Mesenchymal stem cell (in vitro differentiated cells and primary cell): ENCODE results near the gene NUMB. TPM values are rescaled to one million over a fixed set of nuclear protein-coding genes. Genes with fewer than 3 reads are reported as not detected.

Experiments
- DNase-seq: peaks from one replicate; pipeline ENCODE4 v3.0.0-alpha.2; 2013
- H2AFZ ChIP-seq: one replicate; pipeline ENCODE4 v1.6.1; 2013; ENCODE audit warnings: low read depth, mild to moderate bottlenecking, control low read depth, inconsistent platforms, low read length, moderate library complexity
- H2AK5ac ChIP-seq: 2 replicates; pipeline ENCODE4 v1.6.1; 2013; ENCODE audit warnings: low read length, moderate library complexity, mild to moderate bottlenecking, inconsistent platforms; ENCODE audit not compliant: severe bottlenecking
- H2BK120ac ChIP-seq: one replicate; pipeline ENCODE4 v1.6.1; 2013; ENCODE audit warnings: low read depth, mild to moderate bottlenecking, inconsistent platforms, low read length, moderate library complexity
- H2BK12ac ChIP-seq, 2 experiments: one replicate each; pipeline ENCODE4 v1.6.1; 2013; ENCODE audit warnings: inconsistent platforms in 2 of 2, low read length in 2 of 2, mild to moderate bottlenecking in 2 of 2, moderate library complexity in 2 of 2, control low read depth in 1 of 2
- H2BK15ac ChIP-seq: one replicate; pipeline ENCODE4 v1.6.1; 2013; ENCODE audit warnings: mild to moderate bottlenecking, low read depth, inconsistent platforms; ENCODE audit not compliant: poor library complexity, severe bottlenecking
- H2BK5ac ChIP-seq: 2 replicates; pipeline ENCODE4 v1.6.1; 2013; ENCODE audit warnings: low read depth, mild to moderate bottlenecking, low read length, control low read depth, inconsistent platforms; ENCODE audit not compliant: poor library complexity, severe bottlenecking
- H3K14ac ChIP-seq, 2 experiments: one replicate each; pipeline ENCODE4 v1.6.1; 2013; ENCODE audit warnings: inconsistent platforms in 2 of 2, low read length in 2 of 2, control low read depth in 1 of 2, mild to moderate bottlenecking in 1 of 2, moderate library complexity in 1 of 2
- H3K18ac ChIP-seq, 2 experiments: one replicate each; pipeline ENCODE4 v1.6.1; 2013; ENCODE audit warnings: inconsistent platforms in 2 of 2, low read length in 2 of 2, control low read depth in 1 of 2, low read depth in 1 of 2, mild to moderate bottlenecking in 1 of 2
- H3K23ac ChIP-seq, 2 experiments: one replicate each; pipeline ENCODE4 v1.6.1; 2013; ENCODE audit warnings: inconsistent platforms in 2 of 2, low read length in 2 of 2, mild to moderate bottlenecking in 2 of 2, moderate library complexity in 2 of 2, control low read depth in 1 of 2
- H3K27ac ChIP-seq: 2 replicates; pipeline ENCODE4 v1.5.1; 2013; ENCODE audit warnings: mild to moderate bottlenecking, moderate library complexity, low read length, control low read depth, inconsistent platforms; ENCODE audit not compliant: poor library complexity, severe bottlenecking
- H3K27me3 ChIP-seq, 2 experiments: 2 replicates each; pipeline versions ENCODE4 v1.6.1 to v1.7.0; 2013; ENCODE audit warnings: low read length in 2 of 2, mild to moderate bottlenecking in 2 of 2, moderate library complexity in 2 of 2, control low read depth in 1 of 2, inconsistent platforms in 1 of 2; ENCODE audit not compliant: control insufficient read depth in 1 of 2, insufficient read depth in 1 of 2
- H3K36me3 ChIP-seq, 2 experiments: 2 replicates each; pipeline versions ENCODE4 v1.6.1 to v1.7.0; 2013; ENCODE audit warnings: low read length in 2 of 2, control low read depth in 1 of 2, inconsistent platforms in 1 of 2, low read depth in 1 of 2, mild to moderate bottlenecking in 1 of 2; ENCODE audit not compliant: insufficient read depth in 2 of 2, control insufficient read depth in 1 of 2
- H3K4ac ChIP-seq, 2 experiments: one replicate each; pipeline ENCODE4 v1.6.1; 2013; ENCODE audit warnings: inconsistent platforms in 2 of 2, low read length in 2 of 2, mild to moderate bottlenecking in 2 of 2, moderate library complexity in 2 of 2, control low read depth in 1 of 2, low read depth in 1 of 2
- H3K4me1 ChIP-seq: 2 replicates; pipeline ENCODE4 v1.6.1; 2013; ENCODE audit warnings: low read depth, low read length, control low read depth; ENCODE audit not compliant: control insufficient read depth, insufficient read depth
- H3K4me2 ChIP-seq: 2 replicates; pipeline ENCODE4 v1.6.1; 2013; ENCODE audit warnings: low read length, mild to moderate bottlenecking, inconsistent platforms; ENCODE audit not compliant: poor library complexity, severe bottlenecking
- H3K4me3 ChIP-seq, 2 experiments: 2 replicates each; pipeline versions ENCODE4 v1.5.1 to v1.7.0; 2013; ENCODE audit warnings: low read length in 2 of 2, mild to moderate bottlenecking in 2 of 2, control low read depth in 1 of 2, low read depth in 1 of 2; ENCODE audit not compliant: insufficient read depth in 1 of 2
- H3K79me1 ChIP-seq: replicated peaks from 2 replicates; pipeline ENCODE4 v1.6.1; 2013; ENCODE audit warnings: mild to moderate bottlenecking, control low read depth, low read length, inconsistent platforms; ENCODE audit not compliant: poor library complexity, severe bottlenecking
- H3K9ac ChIP-seq: 2 replicates; pipeline ENCODE4 v1.7.0; 2013; ENCODE audit warnings: mild to moderate bottlenecking, low read length, moderate library complexity
- H3K9me3 ChIP-seq: 2 replicates; pipeline ENCODE4 v1.7.0; 2013; ENCODE audit warnings: mild to moderate bottlenecking, low read length; ENCODE audit not compliant: control insufficient read depth
- H4K8ac ChIP-seq: one replicate; pipeline ENCODE4 v1.6.1; 2013; ENCODE audit warnings: inconsistent platforms, mild to moderate bottlenecking, low read length, moderate library complexity
- H4K91ac ChIP-seq: one replicate; pipeline ENCODE4 v1.6.1; 2013; ENCODE audit warnings: mild to moderate bottlenecking, low read length, inconsistent platforms
- WGBS: methylation state at CpG from one replicate; pipeline ENCODE4 v1.1.7; 2013; ENCODE audit warnings: mixed read lengths; 5-methylcytosine and 5-hydroxymethylcytosine counted together
- polyA plus RNA-seq, 2 experiments: library from polyadenylated mRNA; stranded (reverse); fragments of 200-250 nt; gene quantifications; one replicate each; pipeline ENCODE4 v1.2.3, GENCODE V29; 2013

Gene NUMB
- polyA plus RNA-seq (2013, experiment 1 of 2): 98.9 TPM
- 96.7 TPM for polyA plus RNA-seq (2013, experiment 2 of 2)

DNA sequence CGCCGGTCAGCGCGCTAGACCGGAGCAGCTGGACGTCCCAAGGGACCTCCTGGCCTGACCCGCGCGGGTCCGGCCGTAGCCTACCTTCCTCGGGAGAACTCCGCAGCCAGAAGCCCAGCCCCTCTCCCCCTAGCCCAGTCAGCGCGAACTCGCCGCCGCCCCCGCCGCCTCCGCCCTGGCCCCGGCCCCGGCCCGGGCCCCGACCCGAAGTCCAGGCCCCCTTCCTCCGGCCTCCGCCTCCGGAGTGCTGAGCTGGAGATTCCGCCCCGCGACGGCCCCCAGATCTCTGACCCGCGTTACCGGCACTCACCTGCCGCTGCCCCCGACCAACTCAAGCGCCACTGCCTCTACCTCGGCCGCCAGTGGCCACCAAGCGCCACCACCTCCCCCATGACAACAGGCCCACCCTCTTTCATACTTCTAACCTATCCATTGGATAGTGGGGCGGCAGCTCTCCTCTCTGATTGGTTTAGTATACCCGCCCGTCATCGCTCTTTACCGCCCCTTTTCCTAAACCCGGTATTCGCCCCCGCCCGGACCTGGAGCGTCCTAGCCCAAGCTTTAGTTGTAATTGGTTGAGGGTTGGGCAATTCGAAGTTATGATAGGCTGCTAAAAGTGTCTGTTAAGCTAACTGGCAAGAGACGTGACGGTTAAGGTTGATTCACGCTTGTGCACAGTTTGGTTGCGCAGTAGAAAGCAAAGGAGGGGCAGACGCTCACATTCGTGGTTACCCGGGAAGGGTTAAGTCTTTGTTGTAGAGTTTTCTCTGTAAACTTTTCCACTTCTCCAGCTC, at the start of gene NUMB:
NUMB (minus strand) TSS at position 364 of the 794 bp plus-strand sequence. CDS start 102,795 bp downstream, outside the sequence.
- Histone ChIP-seq H4K8ac (peak within 1 kb of the TSS; percentile 85), H3K4me3 (peak within 1 kb of the TSS; percentile 95 to 99), H2AFZ (peak within 1 kb of the TSS; percentile 70), H3K14ac (peak within 1 kb of the TSS; percentile 74 to 97), H3K27ac (peak within 1 kb of the TSS; percentile 79), H3K23ac (peak within 1 kb of the TSS; percentile 60 to 80), H2AK5ac (no peak within 1 kb of the TSS), H3K9me3 (no peaks in the 10 kb centered on the region), H3K4me1 (peaks cover 1% of the 10 kb centered on the region), H2BK12ac (peak within 1 kb of the TSS in 1 of 2 experiments; percentile 63), H3K4me2 (peak within 1 kb of the TSS; percentile 83), H3K18ac (peak within 1 kb of the TSS; percentile 89 to 97), H2BK5ac (peak within 1 kb of the TSS; percentile 82), H3K79me1 (no peaks in the 10 kb centered on the region), H2BK120ac (peak within 1 kb of the TSS; percentile 85), H3K9ac (peak within 1 kb of the TSS; percentile 93), H3K27me3 (no peaks in the 10 kb centered on the region), H4K91ac (peak within 1 kb of the TSS; percentile 80), H3K36me3 (no peaks in the 10 kb centered on the region), H2BK15ac (peak within 1 kb of the TSS; percentile 44), H3K4ac (peak within 1 kb of the TSS; percentile 87 to 99)
- WGBS: 0% methylated on average over 55 of the region's 60 CpGs
- DNase-seq: peak; percentile 100

DNA sequence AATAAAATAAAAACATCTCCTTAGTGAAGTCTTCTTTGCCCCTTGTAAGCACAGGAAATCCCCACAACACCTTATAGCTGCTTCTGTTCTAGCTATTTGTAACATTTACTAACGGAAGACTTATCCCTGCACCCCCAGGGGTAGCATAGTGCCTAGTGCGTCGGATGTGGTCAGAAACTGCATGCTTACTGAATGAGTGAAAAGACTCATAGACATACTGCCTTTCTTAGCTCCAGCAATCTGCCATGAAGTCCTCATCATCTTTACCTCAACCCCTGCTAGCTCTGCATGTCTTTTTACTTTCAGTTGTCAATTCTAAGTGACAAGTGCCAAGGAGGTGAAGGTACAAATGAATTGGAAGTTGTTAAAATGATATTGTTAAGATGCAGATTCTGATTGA, 45.3 kb upstream of the NUMB start:
- Histone ChIP-seq H3K4me3 (no peak overlapping the region), H4K91ac (no peak overlapping the region), H2BK5ac (no peak overlapping the region), H3K9ac (no peak overlapping the region), H2BK12ac (no peak overlapping the region), H3K36me3 (peaks cover 0 to 6% of the 10 kb centered on the region in 2 experiments), H3K79me1 (no peaks in the 10 kb centered on the region), H2BK120ac (no peak overlapping the region), H3K18ac (no peak overlapping the region), H4K8ac (no peak overlapping the region), H2AK5ac (no peak overlapping the region), H3K4ac (no peak overlapping the region), H2AFZ (no peak overlapping the region), H3K9me3 (no peaks in the 10 kb centered on the region), H3K14ac (no peak overlapping the region), H3K27ac (no peak overlapping the region), H3K4me1 (no peaks in the 10 kb centered on the region), H2BK15ac (no peak overlapping the region), H3K27me3 (no peaks in the 10 kb centered on the region), H3K4me2 (no peak overlapping the region), H3K23ac (no peak overlapping the region)
- 91% methylated on average over 3 of the region's 3 CpGs for WGBS
- DNase-seq: peak; percentile 23

DNA sequence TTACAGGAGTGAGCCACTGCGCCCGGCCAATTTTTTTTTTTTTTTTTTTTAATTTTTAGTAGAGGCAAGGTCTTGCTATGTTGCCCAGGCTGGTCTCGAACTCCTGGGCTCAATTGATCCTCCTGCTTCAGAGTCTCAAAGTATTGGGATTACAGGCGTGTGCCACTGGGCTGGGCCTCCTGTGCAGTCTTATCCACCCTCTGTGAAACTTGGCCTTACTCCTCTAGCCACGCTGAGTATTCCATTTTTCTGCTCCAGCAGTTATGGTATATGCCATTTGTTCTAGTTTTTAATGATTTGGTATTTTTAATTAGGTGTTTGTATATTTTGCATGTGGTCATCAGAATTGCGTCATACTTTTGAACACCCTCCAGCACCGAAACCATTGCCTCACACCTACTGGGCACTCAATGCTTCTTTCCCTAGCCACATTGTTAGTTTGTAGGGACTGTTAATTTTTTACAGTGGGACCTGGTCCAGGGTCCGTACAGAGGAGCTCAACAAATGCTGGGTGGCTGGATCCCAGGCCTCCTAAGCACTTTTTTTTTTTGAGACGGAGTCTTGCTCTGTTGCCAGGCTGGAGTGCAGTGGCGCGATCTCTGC, 43.8 kb upstream of the NUMB start:
- no peak overlapping the region for H3K18ac ChIP-seq
- no peak for DNase-seq
- H3K4me3 ChIP-seq: no peak overlapping the region
- 98% methylated on average over 10 of the region's 11 CpGs for WGBS
- H3K9ac ChIP-seq: no peak overlapping the region
- no peak overlapping the region for H3K14ac ChIP-seq
- H3K23ac ChIP-seq: no peak overlapping the region
- H3K27ac ChIP-seq: no peak overlapping the region
- no peak overlapping the region for H2BK15ac ChIP-seq
- no peak overlapping the region for H2BK12ac ChIP-seq
- no peak overlapping the region for H2AK5ac ChIP-seq
- peaks cover 0 to 9% of the 10 kb centered on the region in 2 experiments for H3K36me3 ChIP-seq
- no peak overlapping the region for H3K4ac ChIP-seq
- H3K79me1 ChIP-seq: no peaks in the 10 kb centered on the region
- no peak overlapping the region for H4K91ac ChIP-seq
- H3K9me3 ChIP-seq: no peaks in the 10 kb centered on the region
- H3K4me2 ChIP-seq: no peak overlapping the region
- H4K8ac ChIP-seq: no peak overlapping the region
- H2AFZ ChIP-seq: no peak overlapping the region
- H2BK120ac ChIP-seq: no peak overlapping the region
- no peaks in the 10 kb centered on the region for H3K27me3 ChIP-seq
- no peaks in the 10 kb centered on the region for H3K4me1 ChIP-seq
- H2BK5ac ChIP-seq: no peak overlapping the region

DNA sequence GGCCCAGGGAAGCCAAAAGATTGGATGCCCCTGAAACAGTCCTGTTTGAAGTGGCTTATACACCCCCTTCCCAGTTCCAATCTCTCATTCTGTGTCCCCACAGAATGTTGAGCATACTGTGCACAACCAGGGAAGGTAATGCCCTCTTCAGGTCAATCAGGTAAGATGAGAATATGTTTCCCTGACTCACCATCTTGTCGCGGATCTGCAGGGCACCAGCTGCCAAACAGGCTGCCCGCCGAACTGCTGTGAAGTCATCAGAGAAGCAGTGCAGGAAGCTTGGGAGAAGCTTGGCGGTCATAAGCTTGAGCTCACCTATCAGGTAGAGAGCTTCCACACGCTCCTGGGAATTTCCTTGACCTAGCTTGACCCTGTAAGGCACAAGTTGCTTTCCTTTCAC, 42.0 kb upstream of the NUMB start:
- Histone ChIP-seq H2BK5ac (no peak overlapping the region), H2BK15ac (no peak overlapping the region), H3K36me3 (peaks cover 0 to 19% of the 10 kb centered on the region in 2 experiments), H2BK12ac (no peak overlapping the region), H3K9ac (no peak overlapping the region), H3K18ac (no peak overlapping the region), H3K23ac (no peak overlapping the region), H3K4ac (no peak overlapping the region), H3K79me1 (peaks cover 2% of the 10 kb centered on the region), H3K27me3 (no peaks in the 10 kb centered on the region), H3K4me1 (no peaks in the 10 kb centered on the region), H3K4me3 (no peak overlapping the region), H3K4me2 (no peak overlapping the region), H2AFZ (no peak overlapping the region), H2BK120ac (no peak overlapping the region), H3K27ac (no peak overlapping the region), H3K9me3 (no peaks in the 10 kb centered on the region), H3K14ac (no peak overlapping the region), H4K8ac (no peak overlapping the region), H4K91ac (no peak overlapping the region), H2AK5ac (no peak overlapping the region)
- no peak for DNase-seq
- 95% methylated on average over 6 of the region's 6 CpGs for WGBS
